ENCODE measurements around the gene EXOC3L2.

EXOC3L2 gene

GRCh38 chr19:45179072-45179891, 65.9 kb downstream of the EXOC3L2 start:
- DNase-seq: no peak

DNA sequence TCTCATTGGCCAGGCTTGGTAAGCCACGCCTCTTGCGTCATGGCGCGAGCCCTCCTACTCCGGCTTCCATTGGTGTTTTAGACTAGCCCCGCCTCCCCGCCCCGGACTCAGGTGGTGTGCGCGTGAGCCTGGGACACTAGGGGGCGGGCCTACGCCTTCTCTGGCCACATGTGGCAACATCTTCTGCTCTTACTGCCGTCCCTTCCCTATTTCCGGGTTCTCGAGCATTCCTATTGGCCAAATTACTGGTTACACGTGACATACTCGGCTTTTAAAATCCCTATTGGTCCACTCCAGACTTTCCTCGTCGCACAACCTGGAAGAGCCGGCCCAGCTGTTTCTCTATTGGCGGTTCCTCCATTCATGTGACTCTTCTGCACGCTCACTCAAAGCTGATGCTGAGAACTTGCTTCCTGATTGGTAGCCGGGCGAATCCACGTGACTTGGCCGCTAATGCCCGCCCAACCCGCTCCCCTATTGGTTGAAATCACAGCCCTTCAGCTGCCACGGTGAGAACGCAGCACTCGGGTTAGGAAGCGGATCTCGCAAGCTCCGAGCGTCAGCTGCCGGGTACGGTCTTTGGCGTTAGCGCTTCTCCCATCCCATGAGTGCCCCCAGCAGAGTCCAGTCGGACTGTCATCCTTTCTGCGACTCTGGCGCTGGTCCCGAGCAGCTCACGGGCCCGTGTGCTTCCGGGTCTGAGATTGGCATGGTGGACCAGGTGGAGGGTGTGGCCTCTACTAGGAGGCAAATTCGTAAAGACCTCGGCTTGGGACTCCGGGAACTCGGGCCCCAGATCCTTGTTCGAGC, 66.7 kb downstream of the EXOC3L2 start, which contains the start of gene BLOC1S3:
TSS of gene BLOC1S3 (plus strand) at position 523 of the 810 bp plus-strand sequence. CDS start 513 bp downstream, outside the sequence.
- DNase-seq: peak; percentile 100

- DNase-seq: no peak
Observed at GRCh38 chr19:45177817-45178261, 67.4 kb downstream of the EXOC3L2 start, which contains the start of gene TRAPPC6A. TRAPPC6A (minus strand) TSS chr19:45178237; CDS start chr19:45178218, 19 bp downstream.

- no peak for DNase-seq
Observed at GRCh38 chr19:45175515-45176345, 69.5 kb downstream of the EXOC3L2 start.

- DNase-seq: no peak
Observed at GRCh38 chr19:45173816-45174215, 71.4 kb downstream of the EXOC3L2 start.

- DNase-seq: no peak
Observed at GRCh38 chr19:45172611-45173208, 72.5 kb downstream of the EXOC3L2 start.

- no peak for DNase-seq
Observed at GRCh38 chr19:45172173-45172572, 73.0 kb downstream of the EXOC3L2 start.

DNA sequence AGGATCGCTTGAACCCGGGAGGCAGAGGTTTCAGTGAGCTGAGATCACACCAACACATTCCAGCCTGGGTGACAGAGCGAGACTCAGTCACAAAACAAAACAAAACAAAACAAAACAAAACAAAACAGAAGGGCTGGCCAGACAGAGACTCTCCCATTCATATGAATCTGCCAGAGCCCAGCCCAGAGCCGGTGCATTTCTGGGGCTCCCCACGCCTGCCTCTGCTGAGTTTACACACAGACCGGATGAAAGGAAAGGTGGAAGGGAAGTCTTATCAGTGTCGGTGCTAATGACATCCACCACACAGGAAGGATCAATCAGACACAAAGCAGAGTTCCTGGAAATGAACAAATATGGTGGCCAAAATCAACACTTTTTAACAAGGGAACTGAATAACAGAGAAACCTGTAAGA, 74.0 kb downstream of the EXOC3L2 start:
- no peak for DNase-seq

DNA sequence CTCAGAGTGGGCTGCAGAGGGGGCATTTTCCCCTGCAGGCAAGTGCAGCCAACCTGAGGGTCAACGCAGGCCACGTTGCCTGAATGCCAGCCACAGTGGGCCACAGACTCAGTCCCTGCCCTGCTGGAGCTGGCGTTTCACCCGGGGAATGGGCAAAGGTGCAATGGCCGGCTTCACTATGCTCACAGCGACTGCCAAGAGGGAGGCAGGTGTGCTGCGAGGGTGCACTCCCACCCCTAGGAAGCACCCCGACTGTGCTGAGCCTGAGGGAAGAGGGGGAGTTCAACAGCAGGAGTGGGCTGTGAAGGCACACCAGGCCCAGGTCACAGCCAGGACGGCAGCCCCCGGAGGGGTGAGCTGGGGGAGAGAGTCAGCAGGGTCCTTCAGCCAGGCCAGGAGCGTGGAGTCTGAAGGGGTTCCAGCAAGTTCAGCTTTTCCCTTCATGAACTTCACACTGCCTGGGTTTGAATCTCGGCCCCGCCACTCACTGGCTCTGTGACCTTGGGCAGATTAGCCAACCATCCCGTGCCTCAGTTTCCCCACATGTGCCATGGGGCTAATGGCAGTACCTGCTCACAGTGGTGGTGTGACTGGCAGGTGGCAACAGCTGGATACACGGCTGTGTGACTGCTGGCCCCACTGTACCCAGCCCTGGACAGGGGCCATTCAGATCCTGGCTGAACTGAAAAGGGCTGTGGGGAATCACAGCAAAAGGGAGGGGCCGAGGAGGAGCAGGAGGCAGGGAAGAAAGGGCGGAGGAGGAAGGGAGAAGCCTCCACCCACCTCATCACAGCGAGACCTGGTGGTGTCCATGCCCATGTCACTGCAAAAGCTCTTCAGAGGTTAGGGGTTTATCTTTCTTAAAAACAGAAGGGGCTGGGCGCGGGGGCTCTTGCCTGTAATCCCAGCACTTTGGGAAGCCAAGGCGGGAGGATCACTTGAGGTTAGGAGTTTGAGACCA, 74.8 kb downstream of the EXOC3L2 start:
- DNase-seq: no peak

- DNase-seq: no peak
Observed at GRCh38 chr19:45169602-45170001, 75.6 kb downstream of the EXOC3L2 start.

- peak; percentile 28 for DNase-seq
Observed at GRCh38 chr19:45168767-45169351, 76.3 kb downstream of the EXOC3L2 start.

GRCh38 chr19:45166723-45167252, 78.4 kb downstream of the EXOC3L2 start:
- no peak for DNase-seq

DNA sequence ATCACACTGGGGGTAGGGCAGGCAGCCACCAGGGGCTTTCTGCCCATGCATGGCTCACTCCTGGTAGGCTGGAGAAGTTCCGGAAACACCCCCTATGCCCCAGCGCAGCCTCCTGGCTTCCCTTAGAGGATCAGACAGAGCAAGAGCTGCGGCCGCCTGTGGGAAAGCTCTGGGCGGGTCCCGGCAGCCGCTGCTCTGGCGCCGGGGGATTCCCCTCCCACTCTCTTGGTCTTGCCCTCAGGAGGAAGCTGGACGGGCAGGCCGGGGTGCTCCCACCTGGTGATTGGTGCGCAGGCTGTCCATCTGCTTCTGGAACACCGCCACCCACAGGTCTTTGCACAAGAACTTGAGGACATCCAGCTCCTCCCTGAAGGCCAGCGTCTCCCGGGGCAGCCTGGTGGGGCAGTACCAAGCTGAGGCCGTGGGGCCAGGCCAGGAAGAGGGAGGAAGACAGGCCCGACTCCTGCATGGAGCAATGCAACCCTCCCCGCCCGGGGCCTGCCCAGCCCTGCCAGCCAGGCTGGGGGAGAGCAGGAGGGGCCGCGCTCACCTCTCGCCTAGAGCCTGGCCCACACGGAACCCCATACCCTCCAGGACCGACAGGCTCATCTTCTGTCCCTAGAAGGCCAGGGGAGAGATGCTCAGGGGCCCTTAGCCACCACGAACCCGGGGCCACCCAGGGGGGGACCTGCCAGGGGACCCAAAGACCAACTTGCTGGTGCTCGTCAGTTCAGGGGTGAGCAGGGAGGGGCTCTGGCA, 80.5 kb downstream of the EXOC3L2 start:
- peak; percentile 74 for DNase-seq

GRCh38 chr19:45163751-45164460, 81.3 kb downstream of the EXOC3L2 start:
- DNase-seq: no peak

DNA sequence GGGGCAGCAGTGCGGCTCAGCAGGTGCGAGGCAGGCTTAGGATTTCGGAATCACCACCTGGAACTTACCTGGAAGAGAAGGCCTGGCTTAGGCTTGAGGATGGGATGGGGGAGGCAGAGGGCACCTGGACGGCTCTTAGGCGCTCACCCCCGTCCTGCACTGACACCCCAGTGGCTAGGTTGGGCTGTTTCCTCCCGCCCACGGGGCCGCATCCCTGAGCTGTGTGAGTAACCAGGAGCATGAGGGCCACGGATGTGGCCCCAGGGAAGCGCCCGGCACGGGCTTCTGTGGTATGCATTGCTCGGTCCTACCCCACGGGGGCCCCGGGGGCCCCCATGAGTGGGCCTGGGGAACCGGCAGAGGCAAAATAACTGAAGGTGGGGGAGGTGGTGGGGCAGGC, 82.1 kb downstream of the EXOC3L2 start:
- no peak for DNase-seq

DNA sequence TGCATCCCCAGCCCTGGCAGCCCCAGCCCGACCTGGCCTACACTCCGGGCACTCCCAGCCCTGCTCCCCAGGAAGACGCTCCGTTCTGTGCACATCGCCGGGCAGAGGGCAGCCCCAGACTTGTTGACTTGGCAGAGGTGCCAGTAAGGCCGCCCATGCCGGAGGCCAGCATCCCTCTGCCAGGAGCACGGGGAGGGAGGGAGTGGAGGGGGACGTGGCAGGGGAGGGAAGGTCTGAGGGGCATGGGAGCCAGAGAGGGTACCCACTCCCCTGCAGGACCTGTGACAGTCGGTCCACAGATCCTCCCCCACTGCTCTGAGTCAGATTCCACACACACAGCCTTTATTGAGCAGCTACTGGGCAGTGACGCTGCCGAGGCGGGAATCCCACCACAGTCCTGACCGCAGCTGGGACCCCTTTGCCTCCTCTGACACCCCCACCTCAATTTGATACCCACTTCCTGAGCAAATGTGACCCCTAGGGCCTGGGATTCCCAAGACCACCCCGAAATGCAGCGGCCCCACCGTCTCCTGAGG, 82.5 kb downstream of the EXOC3L2 start:
- DNase-seq: no peak
